ENCODE data around the gene ESRRA.
A peak's percentile ranks its signal among the peaks of the same experiment; 100 is the strongest.
"Not testable (repeated sequence)": the region's sequence is repeated elsewhere in the genome, so short reads cannot be mapped to it uniquely, and the experiment has no call there.

ESRRA gene

DNA sequence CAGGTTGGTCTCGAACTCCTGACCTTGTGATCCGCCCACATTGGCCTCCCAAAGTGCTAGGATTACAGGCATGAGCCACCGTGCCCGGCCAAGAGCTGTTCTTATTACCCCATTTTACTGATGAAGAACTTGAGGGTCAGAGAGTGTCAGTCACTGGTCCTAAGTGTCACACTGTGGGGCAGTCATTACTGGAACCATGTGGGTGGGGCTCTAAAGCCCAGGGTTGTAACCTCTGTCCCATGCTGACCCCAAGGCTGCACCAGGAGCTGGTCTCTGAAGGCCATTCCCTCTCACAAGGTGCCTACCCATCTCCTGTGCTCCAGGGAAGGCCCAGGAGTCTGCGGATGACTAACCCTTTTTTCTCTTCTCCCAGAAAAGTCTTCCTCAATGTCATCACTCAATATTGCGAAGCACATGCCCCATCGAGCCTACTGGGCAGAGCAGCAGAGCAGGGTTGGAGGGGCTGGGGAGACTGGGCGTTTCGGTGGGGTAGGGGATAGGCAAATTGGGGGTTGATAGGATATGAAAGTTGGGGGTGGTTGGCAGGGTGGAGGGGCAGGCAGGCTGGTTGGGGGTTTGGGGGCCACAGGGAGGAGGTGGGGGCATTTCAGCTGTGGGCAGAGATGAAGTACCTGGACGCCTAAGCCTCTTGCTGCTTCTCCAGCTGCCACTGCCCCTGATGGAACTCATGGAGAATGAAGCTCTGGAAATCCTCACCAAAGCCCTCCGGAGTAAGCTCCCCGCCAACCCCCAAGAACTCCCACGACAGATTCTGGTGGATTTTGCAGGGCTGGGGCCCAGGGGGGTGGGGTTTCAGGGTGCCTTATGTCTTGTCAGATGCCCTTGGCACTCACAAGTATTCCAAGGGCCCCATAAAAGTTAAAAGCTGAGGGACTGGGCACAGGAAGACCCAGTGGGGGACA is 2.0 kb upstream of the ESRRA start:
- no peak for DNase-seq (ENCODE audit: low read depth, low spot score)
- Histone ChIP-seq H3K4me1 (ENCODE audit: control insufficient read depth, insufficient read depth, low read length) (peaks cover 10% of the 10 kb centered on the region), H3K36me3 (ENCODE audit: control insufficient read depth, insufficient read depth, low read length) (0 out of 2 replicates have a peak, but pooled peaks cover 4% of the 10 kb centered on the region), H3K9me3 (ENCODE audit: control insufficient read depth, insufficient read depth, low read length) (no peaks in the 10 kb centered on the region), H3K27ac (ENCODE audit: low read length) (no peak overlapping the region), H3K4me3 (ENCODE audit: low read length) (no peak overlapping the region), H3K27me3 (ENCODE audit: control insufficient read depth, insufficient read depth, low read length) (peaks cover 25% of the 10 kb centered on the region)
- no CpG with 5 or more reads among the region's 13 CpGs for WGBS (ENCODE audit: insufficient coverage, insufficient read length)

DNA sequence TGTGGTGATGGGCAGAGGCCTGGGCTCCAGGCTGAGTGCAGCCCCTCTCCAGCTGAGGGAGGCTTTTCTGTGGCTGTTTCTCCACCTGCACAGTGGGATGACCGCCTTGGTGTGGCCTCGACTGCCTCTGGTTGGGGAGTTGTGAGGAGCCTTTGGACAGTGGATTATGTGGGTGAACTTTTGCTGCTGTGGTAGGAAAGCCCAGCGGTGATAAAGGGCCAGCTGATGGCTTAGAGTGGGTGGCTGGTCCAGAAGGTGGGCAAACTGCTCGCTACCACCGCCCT is 1.4 kb upstream of the ESRRA start:
- Histone ChIP-seq H3K27ac (ENCODE audit: low read length) (no peak overlapping the region), H3K4me1 (ENCODE audit: control insufficient read depth, insufficient read depth, low read length) (peaks cover 10% of the 10 kb centered on the region), H3K27me3 (ENCODE audit: control insufficient read depth, insufficient read depth, low read length) (peaks cover 19% of the 10 kb centered on the region), H3K9me3 (ENCODE audit: control insufficient read depth, insufficient read depth, low read length) (no peaks in the 10 kb centered on the region), H3K4me3 (ENCODE audit: low read length) (no peak overlapping the region; the same call in 1 of the 2 replicates), H3K36me3 (ENCODE audit: control insufficient read depth, insufficient read depth, low read length) (0 out of 2 replicates have a peak, but pooled peaks cover 4% of the 10 kb centered on the region)
- DNase-seq (ENCODE audit: low read depth, low spot score), result no peak
- WGBS (ENCODE audit: insufficient coverage, insufficient read length), result no CpG with 5 or more reads among the region's 5 CpGs

DNA sequence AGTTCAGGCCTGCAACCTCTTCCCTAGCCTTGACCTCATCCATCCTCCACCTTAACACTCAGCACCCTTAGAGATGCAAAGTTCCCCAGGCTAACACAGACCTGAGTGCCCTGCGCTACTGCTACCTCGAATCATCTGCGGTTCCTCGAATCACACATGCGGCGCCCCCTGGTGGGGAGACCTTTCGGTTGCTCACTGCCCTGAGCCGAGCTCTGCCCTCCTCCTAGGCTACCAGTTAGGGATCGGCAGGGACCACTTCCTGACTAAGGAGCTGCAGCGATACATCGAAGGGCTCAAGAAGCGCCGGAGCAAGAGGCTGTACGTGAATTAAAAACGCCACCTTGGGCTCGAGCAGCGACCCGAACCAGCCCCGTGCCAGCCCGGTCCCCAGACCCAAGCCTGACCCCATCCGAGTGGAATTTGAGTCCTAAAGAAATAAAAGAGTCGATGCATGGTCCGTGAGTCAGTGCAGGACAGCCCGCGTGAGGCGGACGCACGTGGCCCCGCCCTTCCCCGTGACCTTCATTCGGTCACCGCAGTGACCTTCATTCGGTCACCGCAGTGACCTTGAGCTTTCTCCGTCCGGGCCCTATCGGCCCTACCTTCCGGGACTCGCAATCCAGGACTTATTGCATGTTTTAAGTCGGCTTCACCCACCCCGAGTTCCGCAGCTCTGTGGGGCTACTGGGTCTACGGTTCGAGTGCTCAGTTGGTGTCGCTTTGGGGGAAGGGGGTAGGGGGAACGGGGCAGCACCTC is 830 bp upstream of the ESRRA start:
- H3K4me3 ChIP-seq (ENCODE audit: low read length), result peak overlapping the region; percentile 53; the same call in 1 of the 2 replicates
- DNase-seq (ENCODE audit: low read depth, low spot score), result peak; percentile 94
- H3K27ac ChIP-seq (ENCODE audit: low read length), result peak overlapping the region; percentile 4
- peaks cover 14% of the 10 kb centered on the region for H3K27me3 ChIP-seq (ENCODE audit: control insufficient read depth, insufficient read depth, low read length)
- H3K9me3 ChIP-seq (ENCODE audit: control insufficient read depth, insufficient read depth, low read length), result no peaks in the 10 kb centered on the region
- peaks cover 8% of the 10 kb centered on the region for H3K4me1 ChIP-seq (ENCODE audit: control insufficient read depth, insufficient read depth, low read length)
- no CpG with 5 or more reads among the region's 46 CpGs for WGBS (ENCODE audit: insufficient coverage, insufficient read length)
- 0 out of 2 replicates have a peak, but pooled peaks cover 4% of the 10 kb centered on the region for H3K36me3 ChIP-seq (ENCODE audit: control insufficient read depth, insufficient read depth, low read length)

DNA sequence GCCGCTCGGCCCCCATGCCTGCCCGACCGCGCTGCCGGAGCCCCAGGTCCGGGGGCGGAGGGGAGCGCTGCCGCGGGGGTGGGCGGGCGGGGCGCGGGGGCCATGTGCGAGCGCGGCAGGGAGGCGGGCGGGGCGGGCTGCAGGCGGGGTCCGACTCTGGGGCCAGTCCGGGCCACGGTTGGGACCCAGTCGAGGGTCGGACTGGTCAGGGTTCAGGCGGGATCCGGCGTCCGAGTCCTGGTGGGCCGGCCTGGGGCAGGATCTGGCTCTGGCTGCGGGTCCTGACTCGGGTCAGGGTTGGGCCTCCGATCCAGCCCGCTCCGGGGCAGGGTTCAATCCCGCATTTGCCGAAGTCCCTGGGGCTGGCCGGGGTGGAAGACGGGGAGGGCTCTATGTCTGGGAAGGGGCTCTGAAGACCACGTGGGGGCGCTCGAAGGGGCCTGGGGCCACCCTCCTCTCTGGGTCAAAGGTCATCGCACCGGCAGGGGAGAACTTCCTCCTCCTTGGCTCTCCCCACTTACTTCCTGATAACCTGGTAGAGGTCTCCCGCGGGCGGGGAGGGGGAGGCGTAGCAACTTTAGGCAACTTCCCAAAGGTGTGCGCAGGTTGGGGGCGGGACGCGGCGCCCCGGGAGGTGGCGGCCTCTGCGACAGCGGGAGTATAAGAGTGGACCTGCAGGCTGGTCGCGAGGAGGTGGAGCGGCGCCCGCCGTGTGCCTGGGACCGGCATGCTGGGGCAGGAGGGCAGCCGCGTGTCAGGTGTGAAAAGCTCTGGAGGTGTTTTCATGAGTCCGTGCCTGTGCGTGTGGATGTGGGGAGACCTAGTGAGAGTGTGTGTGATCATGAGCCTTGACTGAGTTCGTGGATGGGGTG is 603 bp downstream of the ESRRA start:
- H3K27ac ChIP-seq (ENCODE audit: low read length), result no peak overlapping the region

DNA sequence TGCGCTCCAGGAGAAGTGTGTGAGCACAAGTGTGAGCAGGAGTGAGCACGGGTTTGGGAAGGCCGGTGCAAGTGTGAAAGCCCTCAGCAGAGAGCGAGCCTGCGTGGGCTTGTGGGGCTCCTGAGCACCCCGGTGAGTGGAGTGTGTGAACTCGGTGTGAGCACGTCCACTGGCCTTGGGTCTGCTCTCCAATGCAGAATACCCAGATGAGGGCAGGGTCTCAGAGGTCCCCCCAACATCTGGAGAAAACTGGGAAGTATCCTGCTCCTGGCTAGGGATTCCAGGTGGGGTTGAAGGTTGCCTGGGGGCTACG is 1.2 kb downstream of the ESRRA start:
- peaks cover 8% of the 10 kb centered on the region for H3K4me1 ChIP-seq (ENCODE audit: control insufficient read depth, insufficient read depth, low read length)
- H3K27me3 ChIP-seq (ENCODE audit: control insufficient read depth, insufficient read depth, low read length), result no peaks in the 10 kb centered on the region
- H3K36me3 ChIP-seq (ENCODE audit: control insufficient read depth, insufficient read depth, low read length), result 0 out of 2 replicates have a peak, but pooled peaks cover 4% of the 10 kb centered on the region
- no peaks in the 10 kb centered on the region for H3K9me3 ChIP-seq (ENCODE audit: control insufficient read depth, insufficient read depth, low read length)
- no peak for DNase-seq (ENCODE audit: low read depth, low spot score)
- WGBS (ENCODE audit: insufficient coverage, insufficient read length), result no CpG with 5 or more reads among the region's 9 CpGs
- H3K27ac ChIP-seq (ENCODE audit: low read length), result no peak overlapping the region
- peak overlapping the region; percentile 62; the same call in 1 of the 2 replicates for H3K4me3 ChIP-seq (ENCODE audit: low read length)

More for the DNA sequence above, 603 bp downstream of the ESRRA start:
- Histone ChIP-seq H3K4me3 (ENCODE audit: low read length) (peak overlapping the region; percentile 62), H3K27me3 (ENCODE audit: control insufficient read depth, insufficient read depth, low read length) (no peaks in the 10 kb centered on the region), H3K4me1 (ENCODE audit: control insufficient read depth, insufficient read depth, low read length) (peaks cover 8% of the 10 kb centered on the region), H3K9me3 (ENCODE audit: control insufficient read depth, insufficient read depth, low read length) (no peaks in the 10 kb centered on the region), H3K36me3 (ENCODE audit: control insufficient read depth, insufficient read depth, low read length) (0 out of 2 replicates have a peak, but pooled peaks cover 4% of the 10 kb centered on the region)
- no CpG with 5 or more reads among the region's 71 CpGs for WGBS (ENCODE audit: insufficient coverage, insufficient read length)
- DNase-seq (ENCODE audit: low read depth, low spot score), result no peak

DNA sequence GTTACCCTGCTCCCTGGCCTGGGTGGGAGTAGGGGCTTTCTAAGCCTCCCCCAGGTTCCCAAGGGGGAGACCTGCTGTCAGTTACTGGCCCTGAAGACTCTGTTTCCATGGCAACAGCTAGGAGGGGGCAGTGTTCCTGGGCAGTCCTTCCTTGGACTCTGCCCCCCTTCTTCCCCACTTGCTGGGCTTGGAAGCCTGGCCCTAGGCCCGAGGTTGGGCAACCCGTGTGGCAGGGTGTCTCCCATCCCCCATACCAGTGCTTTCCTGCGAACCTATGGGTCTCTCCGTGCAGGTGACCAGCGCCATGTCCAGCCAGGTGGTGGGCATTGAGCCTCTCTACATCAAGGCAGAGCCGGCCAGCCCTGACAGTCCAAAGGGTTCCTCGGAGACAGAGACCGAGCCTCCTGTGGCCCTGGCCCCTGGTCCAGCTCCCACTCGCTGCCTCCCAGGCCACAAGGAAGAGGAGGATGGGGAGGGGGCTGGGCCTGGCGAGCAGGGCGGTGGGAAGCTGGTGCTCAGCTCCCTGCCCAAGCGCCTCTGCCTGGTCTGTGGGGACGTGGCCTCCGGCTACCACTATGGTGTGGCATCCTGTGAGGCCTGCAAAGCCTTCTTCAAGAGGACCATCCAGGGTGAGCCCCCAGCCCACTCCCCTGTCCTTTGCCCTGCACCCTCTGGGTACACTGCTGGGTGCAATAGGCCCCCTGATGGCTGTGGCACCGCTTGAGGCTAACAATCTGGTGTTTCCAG is 1.7 kb downstream of the ESRRA start:
- Histone ChIP-seq H3K27ac (ENCODE audit: low read length) (no peak overlapping the region), H3K9me3 (ENCODE audit: control insufficient read depth, insufficient read depth, low read length) (no peaks in the 10 kb centered on the region), H3K4me3 (ENCODE audit: low read length) (no peak overlapping the region; the same call in 1 of the 2 replicates), H3K36me3 (ENCODE audit: control insufficient read depth, insufficient read depth, low read length) (0 out of 2 replicates have a peak, but pooled peaks cover 4% of the 10 kb centered on the region), H3K27me3 (ENCODE audit: control insufficient read depth, insufficient read depth, low read length) (no peaks in the 10 kb centered on the region), H3K4me1 (ENCODE audit: control insufficient read depth, insufficient read depth, low read length) (peaks cover 8% of the 10 kb centered on the region)
- no CpG with 5 or more reads among the region's 15 CpGs for WGBS (ENCODE audit: insufficient coverage, insufficient read length)
- DNase-seq (ENCODE audit: low read depth, low spot score), result no peak

DNA sequence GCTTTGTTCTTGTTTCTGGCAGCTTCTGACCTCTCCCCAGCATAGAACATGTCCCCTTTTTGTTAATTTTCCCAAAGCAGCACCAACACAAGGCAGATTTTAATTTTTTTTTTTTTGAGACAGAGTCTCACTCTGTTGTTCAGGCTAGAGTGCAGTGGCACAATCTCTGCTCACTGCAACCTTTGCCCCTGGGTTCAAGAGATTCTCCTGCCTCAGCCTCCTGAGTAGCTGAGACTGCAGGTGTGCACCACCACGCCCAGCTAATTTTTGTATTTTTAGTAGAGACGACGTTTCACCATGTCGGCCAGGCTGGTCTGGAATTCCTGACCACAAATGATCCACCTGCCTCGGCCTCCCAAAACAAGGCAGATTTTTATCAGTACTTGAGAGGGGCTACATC is 2.5 kb downstream of the ESRRA start:
- H3K4me3 ChIP-seq (ENCODE audit: low read length); H3K36me3 ChIP-seq (ENCODE audit: control insufficient read depth, insufficient read depth, low read length); H3K27me3 ChIP-seq (ENCODE audit: control insufficient read depth, insufficient read depth, low read length); H3K4me1 ChIP-seq (ENCODE audit: control insufficient read depth, insufficient read depth, low read length); H3K9me3 ChIP-seq (ENCODE audit: control insufficient read depth, insufficient read depth, low read length); H3K27ac ChIP-seq (ENCODE audit: low read length); DNase-seq (ENCODE audit: low read depth, low spot score): not testable (repeated sequence)
- no CpG with 5 or more reads among the region's 5 CpGs for WGBS (ENCODE audit: insufficient coverage, insufficient read length)

DNA sequence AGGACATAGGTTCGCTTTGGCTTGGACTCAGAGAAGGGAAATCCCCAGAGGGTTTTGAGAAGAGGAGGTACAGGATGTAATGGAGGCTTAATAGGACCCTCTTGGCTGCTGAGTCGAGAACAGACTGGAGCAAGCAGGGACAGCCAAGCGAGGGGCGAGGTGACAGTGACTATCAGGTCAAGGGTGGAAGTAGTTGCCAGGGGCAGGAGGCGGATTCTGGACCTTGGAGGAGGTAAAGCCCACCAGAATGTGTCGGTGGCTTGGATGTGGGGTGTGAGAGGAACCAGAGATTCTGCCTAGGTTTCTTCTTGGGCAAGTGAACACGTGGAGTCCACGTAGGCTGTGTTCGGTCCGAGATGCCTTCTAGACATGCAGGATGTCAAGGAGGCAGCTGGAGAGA is 7.6 kb downstream of the ESRRA start:
- no peak for DNase-seq (ENCODE audit: low read depth, low spot score)
- H3K27me3 ChIP-seq (ENCODE audit: control insufficient read depth, insufficient read depth, low read length), result no peaks in the 10 kb centered on the region
- H3K27ac ChIP-seq (ENCODE audit: low read length), result no peak overlapping the region
- no peak overlapping the region for H3K4me3 ChIP-seq (ENCODE audit: low read length)
- H3K4me1 ChIP-seq (ENCODE audit: control insufficient read depth, insufficient read depth, low read length), result no peaks in the 10 kb centered on the region
- no CpG with 5 or more reads among the region's 10 CpGs for WGBS (ENCODE audit: insufficient coverage, insufficient read length)
- H3K36me3 ChIP-seq (ENCODE audit: control insufficient read depth, insufficient read depth, low read length), result peaks cover 4% of the 10 kb centered on the region
- H3K9me3 ChIP-seq (ENCODE audit: control insufficient read depth, insufficient read depth, low read length), result no peaks in the 10 kb centered on the region

DNA sequence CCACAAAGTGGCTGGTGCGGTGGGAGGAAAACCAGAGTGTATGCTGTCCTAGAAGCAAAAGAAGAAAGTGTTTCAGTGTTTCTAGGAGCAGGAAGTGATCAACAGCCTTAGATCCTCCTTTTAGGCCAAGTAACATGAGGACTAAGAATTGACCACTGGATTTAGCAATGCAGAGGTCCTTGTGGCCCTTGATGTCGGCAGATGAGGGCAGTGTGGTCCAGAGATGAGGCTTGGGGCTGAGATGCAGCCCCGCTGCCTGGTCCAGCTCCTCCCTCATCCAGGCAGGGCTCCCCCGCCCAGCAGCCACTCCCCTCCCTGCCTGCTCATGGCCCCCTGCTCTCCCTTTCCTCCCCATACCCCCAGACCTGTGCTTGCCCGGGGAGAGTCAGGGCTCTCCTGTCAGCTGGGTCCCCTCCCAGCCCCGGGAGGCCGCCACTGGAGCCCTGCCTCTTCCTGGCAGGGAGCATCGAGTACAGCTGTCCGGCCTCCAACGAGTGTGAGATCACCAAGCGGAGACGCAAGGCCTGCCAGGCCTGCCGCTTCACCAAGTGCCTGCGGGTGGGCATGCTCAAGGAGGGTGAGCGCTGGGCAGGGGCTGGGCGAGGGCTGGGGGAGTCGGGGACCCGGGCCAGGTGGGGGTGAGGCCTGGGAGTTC is 8.3 kb downstream of the ESRRA start:
- Histone ChIP-seq H3K9me3 (ENCODE audit: control insufficient read depth, insufficient read depth, low read length) (no peaks in the 10 kb centered on the region), H3K4me3 (ENCODE audit: low read length) (no peak overlapping the region), H3K27ac (ENCODE audit: low read length) (no peak overlapping the region), H3K4me1 (ENCODE audit: control insufficient read depth, insufficient read depth, low read length) (no peaks in the 10 kb centered on the region), H3K27me3 (ENCODE audit: control insufficient read depth, insufficient read depth, low read length) (no peaks in the 10 kb centered on the region), H3K36me3 (ENCODE audit: control insufficient read depth, insufficient read depth, low read length) (peaks cover 4% of the 10 kb centered on the region)
- no CpG with 5 or more reads among the region's 18 CpGs for WGBS (ENCODE audit: insufficient coverage, insufficient read length)
- no peak for DNase-seq (ENCODE audit: low read depth, low spot score)
